ENCODE data around the gene SLC6A5. TPM values are rescaled to one million over a fixed set of nuclear protein-coding genes. Genes with fewer than 3 reads are reported as not detected.

SLC6A5 gene
- polyA plus RNA-seq, 1 of the 3 experiments (the other 2 are of a cell fraction): not detected

DNA sequence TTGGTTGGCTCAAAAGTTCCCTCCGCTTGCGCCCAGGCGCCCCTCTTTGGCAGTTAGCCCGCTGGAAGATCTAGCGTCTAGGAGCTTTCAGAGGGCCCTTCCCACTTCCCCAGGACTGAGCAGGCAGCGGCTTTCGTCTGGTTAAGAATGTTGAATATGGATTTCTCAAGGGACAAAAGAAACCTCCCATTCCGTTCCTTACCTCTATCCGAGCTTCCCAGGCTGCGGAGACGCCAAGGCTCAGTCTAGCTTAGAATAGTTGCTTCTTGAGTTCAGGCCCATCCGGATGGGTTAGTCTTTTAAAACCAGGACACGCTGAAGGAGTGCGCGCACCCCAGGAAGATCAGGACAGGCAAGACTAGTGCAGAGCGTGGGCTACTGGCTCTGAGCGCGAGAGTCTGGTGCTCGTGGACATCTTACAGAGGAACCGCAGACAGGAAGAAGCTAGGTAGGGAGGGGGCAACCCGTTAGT is 71.6 kb downstream of the SLC6A5 start:
- H3K9ac ChIP-seq: no peak overlapping the region
- no peaks in the 10 kb centered on the region for H4K20me1 ChIP-seq (ENCODE audit: insufficient read depth)
- DNase-seq: no peak
- no peaks in the 10 kb centered on the region for H3K36me3 ChIP-seq (replicated peaks in 1 of 2; ENCODE audit: control insufficient read depth in 1 of 2, insufficient read depth in 2 of 2, low read length in 1 of 2)
- 8% methylated on average over 15 of the region's 21 CpGs for WGBS (ENCODE audit: low lambda C conversion rate)
- TF ChIP-seq, protein P1, sequence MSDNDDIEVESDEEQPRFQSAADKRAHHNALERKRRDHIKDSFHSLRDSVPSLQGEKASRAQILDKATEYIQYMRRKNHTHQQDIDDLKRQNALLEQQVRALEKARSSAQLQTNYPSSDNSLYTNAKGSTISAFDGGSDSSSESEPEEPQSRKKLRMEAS (IDR thresholded peaks at IDR 0.05; ENCODE audit: low read depth): no peak
- TF ChIP-seq, protein P2, sequence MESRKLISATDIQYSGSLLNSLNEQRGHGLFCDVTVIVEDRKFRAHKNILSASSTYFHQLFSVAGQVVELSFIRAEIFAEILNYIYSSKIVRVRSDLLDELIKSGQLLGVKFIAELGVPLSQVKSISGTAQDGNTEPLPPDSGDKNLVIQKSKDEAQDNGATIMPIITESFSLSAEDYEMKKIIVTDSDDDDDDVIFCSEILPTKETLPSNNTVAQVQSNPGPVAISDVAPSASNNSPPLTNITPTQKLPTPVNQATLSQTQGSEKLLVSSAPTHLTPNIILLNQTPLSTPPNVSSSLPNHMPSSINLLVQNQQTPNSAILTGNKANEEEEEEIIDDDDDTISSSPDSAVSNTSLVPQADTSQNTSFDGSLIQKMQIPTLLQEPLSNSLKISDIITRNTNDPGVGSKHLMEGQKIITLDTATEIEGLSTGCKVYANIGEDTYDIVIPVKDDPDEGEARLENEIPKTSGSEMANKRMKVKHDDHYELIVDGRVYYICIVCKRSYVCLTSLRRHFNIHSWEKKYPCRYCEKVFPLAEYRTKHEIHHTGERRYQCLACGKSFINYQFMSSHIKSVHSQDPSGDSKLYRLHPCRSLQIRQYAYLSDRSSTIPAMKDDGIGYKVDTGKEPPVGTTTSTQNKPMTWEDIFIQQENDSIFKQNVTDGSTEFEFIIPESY (IDR thresholded peaks at IDR 0.05; ENCODE audit: borderline replicate concordance, low read depth): no peak
- TF ChIP-seq, protein P3, sequence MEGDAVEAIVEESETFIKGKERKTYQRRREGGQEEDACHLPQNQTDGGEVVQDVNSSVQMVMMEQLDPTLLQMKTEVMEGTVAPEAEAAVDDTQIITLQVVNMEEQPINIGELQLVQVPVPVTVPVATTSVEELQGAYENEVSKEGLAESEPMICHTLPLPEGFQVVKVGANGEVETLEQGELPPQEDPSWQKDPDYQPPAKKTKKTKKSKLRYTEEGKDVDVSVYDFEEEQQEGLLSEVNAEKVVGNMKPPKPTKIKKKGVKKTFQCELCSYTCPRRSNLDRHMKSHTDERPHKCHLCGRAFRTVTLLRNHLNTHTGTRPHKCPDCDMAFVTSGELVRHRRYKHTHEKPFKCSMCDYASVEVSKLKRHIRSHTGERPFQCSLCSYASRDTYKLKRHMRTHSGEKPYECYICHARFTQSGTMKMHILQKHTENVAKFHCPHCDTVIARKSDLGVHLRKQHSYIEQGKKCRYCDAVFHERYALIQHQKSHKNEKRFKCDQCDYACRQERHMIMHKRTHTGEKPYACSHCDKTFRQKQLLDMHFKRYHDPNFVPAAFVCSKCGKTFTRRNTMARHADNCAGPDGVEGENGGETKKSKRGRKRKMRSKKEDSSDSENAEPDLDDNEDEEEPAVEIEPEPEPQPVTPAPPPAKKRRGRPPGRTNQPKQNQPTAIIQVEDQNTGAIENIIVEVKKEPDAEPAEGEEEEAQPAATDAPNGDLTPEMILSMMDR (IDR thresholded peaks at IDR 0.05): no peak
- TF ChIP-seq FOXM1 (IDR thresholded peaks at IDR 0.05; ENCODE audit: low read depth): no peak
- TF ChIP-seq FOXJ3 (CRISPR knock-in tag; IDR thresholded peaks at IDR 0.05): no peak
- TF ChIP-seq TCF12 (IDR thresholded peaks at IDR 0.05): no peak
- TF ChIP-seq MEF2A (IDR thresholded peaks at IDR 0.05; ENCODE audit: borderline replicate concordance, low read depth): no peak
- no peak for TF ChIP-seq POLR2AphosphoS5 (IDR thresholded peaks at IDR 0.05; ENCODE audit: low read depth, low read length)
- no peak for TF ChIP-seq RCOR1 (IDR thresholded peaks at IDR 0.05; ENCODE audit: low read length)
- no peak for TF ChIP-seq CHD2 (IDR thresholded peaks at IDR 0.05; ENCODE audit: low read length, partially characterized antibody)
- no peak for TF ChIP-seq TAF1 (IDR thresholded peaks at IDR 0.05; ENCODE audit: borderline replicate concordance, low read depth, low read length)
- TF ChIP-seq, protein P4, sequence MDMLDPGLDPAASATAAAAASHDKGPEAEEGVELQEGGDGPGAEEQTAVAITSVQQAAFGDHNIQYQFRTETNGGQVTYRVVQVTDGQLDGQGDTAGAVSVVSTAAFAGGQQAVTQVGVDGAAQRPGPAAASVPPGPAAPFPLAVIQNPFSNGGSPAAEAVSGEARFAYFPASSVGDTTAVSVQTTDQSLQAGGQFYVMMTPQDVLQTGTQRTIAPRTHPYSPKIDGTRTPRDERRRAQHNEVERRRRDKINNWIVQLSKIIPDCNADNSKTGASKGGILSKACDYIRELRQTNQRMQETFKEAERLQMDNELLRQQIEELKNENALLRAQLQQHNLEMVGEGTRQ (IDR thresholded peaks at IDR 0.05; ENCODE audit: borderline replicate concordance, low read depth, low read length): no peak
- TF ChIP-seq EP300 (IDR thresholded peaks at IDR 0.05; ENCODE audit: borderline replicate concordance in 1 of 2, low read depth in 1 of 2, low read length in 1 of 2): no peak
- no peak for TF ChIP-seq GATA2 (CRISPR knock-in tag; IDR thresholded peaks at IDR 0.05)
- TF ChIP-seq, protein P5, sequence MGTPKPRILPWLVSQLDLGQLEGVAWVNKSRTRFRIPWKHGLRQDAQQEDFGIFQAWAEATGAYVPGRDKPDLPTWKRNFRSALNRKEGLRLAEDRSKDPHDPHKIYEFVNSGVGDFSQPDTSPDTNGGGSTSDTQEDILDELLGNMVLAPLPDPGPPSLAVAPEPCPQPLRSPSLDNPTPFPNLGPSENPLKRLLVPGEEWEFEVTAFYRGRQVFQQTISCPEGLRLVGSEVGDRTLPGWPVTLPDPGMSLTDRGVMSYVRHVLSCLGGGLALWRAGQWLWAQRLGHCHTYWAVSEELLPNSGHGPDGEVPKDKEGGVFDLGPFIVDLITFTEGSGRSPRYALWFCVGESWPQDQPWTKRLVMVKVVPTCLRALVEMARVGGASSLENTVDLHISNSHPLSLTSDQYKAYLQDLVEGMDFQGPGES (IDR thresholded peaks at IDR 0.05; ENCODE audit: low read depth, low read length): no peak
- TF ChIP-seq MXI1 (IDR thresholded peaks at IDR 0.05; ENCODE audit: low read depth, low read length): no peak
- no peak for TF ChIP-seq TEAD4 (IDR thresholded peaks at IDR 0.05; ENCODE audit: borderline replicate concordance, insufficient read depth)
- TF ChIP-seq, protein P6, sequence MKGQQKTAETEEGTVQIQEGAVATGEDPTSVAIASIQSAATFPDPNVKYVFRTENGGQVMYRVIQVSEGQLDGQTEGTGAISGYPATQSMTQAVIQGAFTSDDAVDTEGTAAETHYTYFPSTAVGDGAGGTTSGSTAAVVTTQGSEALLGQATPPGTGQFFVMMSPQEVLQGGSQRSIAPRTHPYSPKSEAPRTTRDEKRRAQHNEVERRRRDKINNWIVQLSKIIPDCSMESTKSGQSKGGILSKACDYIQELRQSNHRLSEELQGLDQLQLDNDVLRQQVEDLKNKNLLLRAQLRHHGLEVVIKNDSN (IDR thresholded peaks at IDR 0.05; ENCODE audit: borderline replicate concordance, low read depth): no peak
- no peak for TF ChIP-seq FOSL2 (IDR thresholded peaks at IDR 0.05; ENCODE audit: borderline replicate concordance, low read depth)
- no peak for TF ChIP-seq RFX5 (IDR thresholded peaks at IDR 0.05; ENCODE audit: low read length)
- no peak overlapping the region for H3K4me2 ChIP-seq
- H3K27ac ChIP-seq (ENCODE audit: low read depth in 2 of 2, low read length in 1 of 2): peak overlapping the region in 1 of 2 experiments; percentile 77; a peak in 2 of 4 replicates
- H3K27me3 ChIP-seq (ENCODE audit: insufficient read depth): peaks cover 36% of the 10 kb centered on the region
- ChIA-PET CTCF (interaction anchor here (0.8 to 3.7 kb wide), 18 partner anchors 9 to 1482 kb away, joined by 3 to 25 read pairs (median 6); no protein-coding TSS in a partner anchor), POLR2A (no interaction called here)
- H3K9me3 ChIP-seq: no peaks in the 10 kb centered on the region
- no peaks in the 10 kb centered on the region for H3K79me2 ChIP-seq (ENCODE audit: insufficient read depth)
- peak overlapping the region in 1 of 2 experiments; percentile 52; a peak in 1 of 4 replicates for H3K4me3 ChIP-seq (ENCODE audit: low read depth in 2 of 2, low read length in 1 of 2)
- H3K9me2 ChIP-seq: no peaks in the 10 kb centered on the region
- H3K4me1 ChIP-seq (ENCODE audit: control insufficient read depth in 1 of 2, insufficient read depth in 2 of 2, low read depth in 1 of 2, low read length in 1 of 2): peaks cover 0 to 24% of the 10 kb centered on the region in 2 experiments; a peak in 2 of 4 replicates
- no peaks in the 10 kb centered on the region for H3F3A ChIP-seq (replicated peaks; ENCODE audit: insufficient read depth)
- H2AFZ ChIP-seq (ENCODE audit: low read depth): no peak overlapping the region

Measured in SK-N-SH (cell line).